ENCODE results near the gene MED25.
A peak's percentile ranks its signal among the peaks of the same experiment; 100 is the strongest.

The MED25 gene

GRCh38 chr19:49817964-49818648 is at the start of gene MED25:
Gene MED25, plus strand, starts transcription at chr19:49818289. Its CDS starts 53 bp downstream, at chr19:49818342.
- peak; percentile 99 for DNase-seq

GRCh38 chr19:49770529-49770928 is 47.6 kb upstream of the MED25 start:
- DNase-seq = no peak

GRCh38 chr19:49771674-49772139 is 46.4 kb upstream of the MED25 start:
- DNase-seq = no peak

GRCh38 chr19:49772850-49773432 is 45.1 kb upstream of the MED25 start:
- DNase-seq = no peak

GRCh38 chr19:49773663-49774350 is 44.3 kb upstream of the MED25 start:
- no peak for DNase-seq

DNA sequence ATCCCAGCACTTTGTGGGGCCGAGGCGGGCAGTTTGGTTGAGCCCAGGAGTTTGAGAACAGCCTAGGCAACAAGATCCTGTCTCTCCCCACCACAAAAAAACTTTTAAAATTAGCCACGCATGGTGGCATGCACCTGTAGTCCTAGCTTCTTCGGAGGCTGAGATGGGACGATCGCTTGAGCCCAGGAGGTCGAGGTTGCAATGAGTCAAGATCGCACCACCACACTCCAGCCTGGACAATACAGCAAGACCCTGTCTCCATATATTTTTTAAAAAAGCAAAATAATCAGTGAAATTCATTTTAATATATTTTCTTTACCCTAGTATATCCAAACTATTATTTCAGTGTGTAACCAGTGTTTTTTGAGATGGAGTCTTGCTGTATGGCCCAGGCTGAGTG is 43.1 kb upstream of the MED25 start:
- no peak for DNase-seq

DNA sequence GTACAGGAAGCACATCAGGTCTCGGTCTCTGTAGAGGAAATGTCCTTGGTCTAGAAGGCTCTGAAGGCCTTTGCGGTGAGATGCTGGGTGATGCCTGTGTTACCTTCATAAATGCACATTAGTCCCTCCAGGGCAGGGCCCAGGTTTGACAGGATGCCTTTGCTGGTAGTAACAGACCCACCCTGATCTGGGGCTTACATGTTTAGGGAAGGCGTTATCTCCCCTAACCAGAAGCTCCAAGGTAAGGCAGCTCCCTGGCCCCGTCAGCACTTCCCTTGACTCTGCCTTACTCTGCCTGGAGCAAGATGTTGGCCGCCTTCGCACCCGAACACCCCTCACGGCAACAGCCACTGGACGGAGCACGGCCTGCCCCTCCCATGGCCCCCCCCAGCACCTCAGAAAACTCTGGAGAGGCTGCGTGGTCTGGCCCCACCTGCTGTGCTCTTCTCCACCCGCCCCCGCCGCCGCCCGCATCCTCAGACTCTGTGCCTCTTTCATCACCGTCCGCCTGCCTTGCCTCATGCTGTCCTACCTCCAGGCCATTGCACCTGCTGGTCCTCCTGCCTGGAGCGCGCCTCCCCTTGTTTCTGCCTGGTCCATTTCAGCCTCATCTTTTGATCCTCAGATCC is 42.2 kb upstream of the MED25 start:
- DNase-seq = no peak

DNA sequence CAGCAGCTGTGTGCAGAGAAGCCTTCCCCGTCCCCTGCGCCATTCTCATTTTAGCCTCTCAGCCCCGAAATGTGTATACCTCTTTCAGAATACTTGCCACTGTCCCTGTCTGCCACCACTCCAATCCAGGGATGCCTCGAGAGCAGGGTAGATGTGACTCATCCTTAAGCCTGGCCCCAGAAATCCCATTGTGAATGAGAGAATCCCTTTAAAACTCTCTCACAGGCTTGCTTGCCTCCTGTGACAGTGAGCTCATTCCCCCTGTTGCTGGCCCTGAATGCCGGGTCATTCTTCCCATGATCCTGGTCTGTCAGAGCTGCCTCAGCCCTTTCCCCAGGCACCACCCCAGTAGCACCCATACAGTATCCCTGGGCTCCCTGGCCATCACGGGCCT is 41.7 kb upstream of the MED25 start:
- DNase-seq = no peak

DNA sequence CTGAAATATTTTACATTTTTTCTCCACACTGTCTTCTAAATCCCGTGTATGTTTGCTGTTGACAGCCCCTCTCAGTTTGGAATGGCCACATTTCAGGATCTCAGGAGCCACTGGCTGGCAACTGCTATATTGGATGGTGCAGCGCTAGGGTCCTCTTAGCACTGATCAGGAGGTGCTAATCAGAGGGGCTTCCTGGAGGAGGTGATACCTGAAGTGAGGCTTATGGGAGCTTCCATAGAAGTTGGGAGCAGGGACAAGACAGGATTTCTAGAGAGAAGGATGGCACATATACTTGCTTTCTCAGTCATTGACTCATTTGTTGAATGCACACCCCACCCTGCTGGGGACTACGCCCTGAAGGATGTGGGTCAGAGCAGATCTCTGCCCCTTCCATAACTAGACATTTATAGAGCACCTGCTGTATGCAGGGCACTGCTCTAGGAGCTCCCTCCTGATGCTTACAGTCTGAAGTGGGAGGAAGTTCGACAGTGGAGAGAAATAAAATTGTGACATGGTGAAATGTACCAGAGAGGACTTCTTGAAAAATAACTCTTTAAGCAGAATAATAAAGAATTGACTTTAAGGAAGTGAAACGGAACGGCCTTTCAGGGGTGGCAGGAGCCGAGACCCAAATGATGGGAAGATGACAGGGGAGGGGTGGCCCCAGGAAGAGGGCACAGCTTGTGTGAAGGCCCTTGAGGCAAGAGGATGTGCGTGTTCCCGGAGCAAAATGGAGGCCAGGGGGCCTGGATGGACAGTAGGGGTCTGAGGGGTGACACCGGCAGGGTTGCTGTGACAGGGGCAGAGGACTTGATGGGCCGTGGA is 38.1 kb upstream of the MED25 start:
- no peak for DNase-seq

DNA sequence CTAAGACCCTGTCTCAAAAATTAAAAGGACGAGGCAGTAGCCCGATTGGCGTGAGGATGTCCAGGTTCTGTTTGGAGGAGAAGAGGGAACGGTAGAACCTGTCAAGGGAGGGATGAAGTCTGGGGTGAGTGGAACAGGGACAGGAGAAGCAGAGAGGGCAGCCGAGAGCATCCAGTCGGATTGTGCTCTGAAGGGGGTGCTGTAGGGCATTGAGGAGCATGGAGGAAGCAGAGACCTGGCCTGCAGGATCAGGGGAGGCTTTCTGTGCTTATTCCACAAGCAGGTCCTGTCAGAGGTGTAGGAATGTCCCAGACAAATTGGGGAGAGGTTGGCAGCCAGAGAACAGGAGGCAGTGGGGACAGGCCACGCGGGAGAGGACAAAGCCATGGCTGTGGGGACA is 37.2 kb upstream of the MED25 start:
- no peak for DNase-seq

DNA sequence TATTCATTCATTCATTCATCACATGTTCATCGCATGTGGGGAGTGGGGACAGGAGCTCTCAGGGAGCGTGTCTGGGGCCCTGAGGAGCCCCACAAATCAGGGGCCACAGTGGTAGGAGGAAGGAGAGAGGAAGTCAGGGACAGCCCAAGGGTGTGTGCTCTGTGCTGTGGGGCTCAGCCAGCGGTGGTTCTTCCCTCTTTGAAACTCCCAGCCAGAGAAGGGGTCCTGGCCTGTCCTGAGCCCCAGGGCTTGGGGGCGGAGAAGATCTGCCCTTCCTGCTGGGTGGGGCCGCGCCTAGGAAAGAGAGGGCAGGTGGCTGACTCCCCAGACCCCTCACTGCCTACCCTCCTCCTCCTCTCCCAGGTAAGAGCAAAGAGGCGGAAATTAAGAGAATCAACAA is 36.7 kb upstream of the MED25 start:
- DNase-seq = no peak

GRCh38 chr19:49782515-49782914 is 35.6 kb upstream of the MED25 start:
- no peak for DNase-seq

DNA sequence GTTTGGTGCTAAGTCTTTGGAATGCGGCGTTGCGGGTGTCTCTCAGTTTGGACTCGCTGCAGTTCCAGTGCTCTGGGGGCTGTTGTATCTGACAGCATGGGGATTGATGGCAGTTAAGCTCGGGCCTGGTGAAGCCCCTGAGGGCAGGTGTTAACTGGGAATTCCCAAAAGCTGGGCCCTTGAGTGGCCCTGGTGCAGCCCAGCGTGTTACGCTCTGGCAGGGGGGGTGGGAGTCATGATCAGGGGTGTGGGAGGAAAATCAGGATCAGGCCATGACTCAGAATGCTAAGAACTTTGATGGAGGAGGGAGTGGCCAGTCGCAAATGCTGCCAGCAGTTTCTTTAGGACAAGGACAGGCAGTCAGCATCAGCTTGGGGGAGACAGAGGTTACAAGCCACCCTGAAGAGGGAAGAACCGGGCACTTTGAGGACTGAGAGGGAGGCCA is 31.7 kb upstream of the MED25 start:
- DNase-seq = no peak

GRCh38 chr19:49787746-49788145 is 30.3 kb upstream of the MED25 start:
- no peak for DNase-seq

DNA sequence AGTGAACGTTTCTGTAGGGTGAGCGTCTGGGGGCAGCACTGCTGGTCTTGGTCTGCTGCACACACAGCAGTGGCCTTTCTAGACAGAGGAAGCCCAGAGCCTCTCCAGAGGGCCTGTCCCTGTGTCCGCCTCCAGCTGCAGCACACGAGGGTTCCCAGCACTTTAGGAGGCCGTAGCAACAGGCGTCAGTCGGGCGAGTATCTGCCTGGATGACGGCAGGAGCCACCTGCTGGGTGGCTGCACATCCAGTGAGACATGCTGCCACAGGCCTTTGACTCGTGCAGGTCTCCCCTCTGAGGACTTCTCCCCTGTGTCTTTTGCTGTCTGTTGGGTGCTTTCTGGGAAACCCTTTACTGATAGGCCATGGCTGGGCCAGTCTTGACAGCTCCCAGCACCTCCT is 29.2 kb upstream of the MED25 start:
- DNase-seq = no peak

- no peak for DNase-seq
Observed at GRCh38 chr19:49790866-49791265, 27.2 kb upstream of the MED25 start.

- DNase-seq = no peak
Observed at GRCh38 chr19:49791776-49792445, 26.2 kb upstream of the MED25 start.

DNA sequence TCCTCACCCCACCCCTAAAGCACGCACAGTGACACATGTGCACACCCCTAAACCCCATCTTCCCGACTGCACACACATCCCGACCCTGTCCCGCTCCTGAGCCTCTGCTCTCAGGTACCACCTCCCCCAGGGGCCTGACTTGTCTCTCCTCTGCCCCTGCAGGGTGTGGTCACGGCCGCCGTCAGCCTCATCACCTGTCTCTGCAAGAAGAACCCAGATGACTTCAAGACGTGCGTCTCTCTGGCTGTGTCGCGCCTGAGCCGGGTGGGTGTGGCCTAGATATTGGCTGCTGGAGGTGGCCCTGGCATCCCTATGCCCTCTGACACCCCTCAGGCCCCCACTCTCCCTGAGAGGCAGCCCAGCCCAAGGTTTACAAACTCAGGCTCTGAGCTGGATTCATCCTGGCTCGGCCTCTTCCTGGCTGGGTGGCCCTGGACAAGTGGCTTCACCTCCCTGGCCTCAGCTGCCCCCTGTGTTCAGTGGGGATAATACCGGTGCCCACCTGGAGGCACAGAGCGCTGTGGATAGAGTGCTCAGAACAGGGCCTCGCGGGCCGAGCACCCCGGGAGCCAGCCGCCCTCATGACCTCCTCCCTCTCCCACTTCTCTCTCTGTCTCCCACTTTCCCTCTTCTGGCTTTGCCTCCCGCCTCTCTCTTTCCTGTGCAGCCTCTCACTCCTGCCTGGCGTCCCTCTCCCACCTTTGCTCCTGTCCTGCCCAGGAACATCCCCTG is 25.1 kb upstream of the MED25 start:
- no peak for DNase-seq

- no peak for DNase-seq
Observed at GRCh38 chr19:49793561-49793840, 24.6 kb upstream of the MED25 start.

DNA sequence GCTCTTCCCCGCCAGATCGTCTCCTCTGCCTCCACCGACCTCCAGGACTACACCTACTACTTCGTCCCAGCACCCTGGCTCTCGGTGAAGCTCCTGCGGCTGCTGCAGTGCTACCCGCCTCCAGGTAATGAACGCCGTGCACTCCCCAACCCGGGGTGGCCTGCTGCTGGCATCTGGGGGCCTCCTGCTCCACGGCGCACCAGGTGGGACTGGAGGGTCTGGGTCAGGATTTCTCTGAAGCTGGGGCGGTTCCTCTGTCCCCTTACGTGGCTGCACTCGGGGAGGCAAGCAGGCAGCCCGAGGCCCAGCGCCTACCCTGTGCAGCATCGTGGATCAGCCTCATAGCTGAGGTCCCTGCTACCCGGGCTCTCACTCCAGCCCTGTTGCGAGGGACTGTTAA is 22.5 kb upstream of the MED25 start:
- DNase-seq = no peak

GRCh38 chr19:49798574-49798973 is 19.5 kb upstream of the MED25 start:
- DNase-seq = no peak

All from retina (tissue), 1 donor.